ENCODE results near the gene CLCNKB. TPM values are rescaled to one million over a fixed set of nuclear protein-coding genes. Genes with fewer than 3 reads are reported as not detected.
"Not testable (repeated sequence)": the region's sequence is repeated elsewhere in the genome, so short reads cannot be mapped to it uniquely, and the experiment has no call there.

CLCNKB gene
- total RNA-seq, 4 donors from 2014 or later = 0.39 to 3.1 (median 0.44) TPM; not detected in 1

GRCh38 chr1:15998929-15999328, 44.7 kb upstream of the CLCNKB start:
- no peaks in the 10 kb centered on the region for H3K27me3 ChIP-seq
- no peaks in the 10 kb centered on the region for H3K36me3 ChIP-seq
- 89 to 92% methylated on average over 11 of the region's 11 CpGs for WGBS, 2 donors
- no peaks in the 10 kb centered on the region for H3K4me1 ChIP-seq
- DNase-seq (ENCODE audit: low spot score in 2 of 2) = no peak
- no peaks in the 10 kb centered on the region for H3K9me3 ChIP-seq
- H3K4me3 ChIP-seq = no peak overlapping the region
- TF ChIP-seq POLR2A (IDR thresholded peaks at IDR 0.05) (no peak), EP300 (IDR thresholded peaks at IDR 0.05) (no peak), CTCF (IDR thresholded peaks at IDR 0.05) (no peak)
- no peak overlapping the region for H3K27ac ChIP-seq

- not testable (repeated sequence) for H3K4me1 ChIP-seq; DNase-seq (ENCODE audit: low spot score in 2 of 2)
- 76 to 93% methylated on average over 10 of the region's 10 CpGs for WGBS, 2 donors
These were observed 42.3 kb upstream of the CLCNKB start for GRCh38 chr1:16001274-16001673.

GRCh38 chr1:16005597-16005996, 38.0 kb upstream of the CLCNKB start:
- DNase-seq (ENCODE audit: low spot score in 2 of 2) = no peak
- H3K4me1 ChIP-seq = peaks cover 0 to 4% (median 0%) of the 10 kb centered on the region in 4 donors

More at GRCh38 chr1:16001274-16001673, 42.3 kb upstream of the CLCNKB start:
- not testable (repeated sequence) for H3K4me3 ChIP-seq, H3K36me3 ChIP-seq, H3K27me3 ChIP-seq, H3K27ac ChIP-seq, H3K9me3 ChIP-seq

GRCh38 chr1:16006010-16006409, 37.6 kb upstream of the CLCNKB start:
- WGBS, 2 donors = 74 to 86% methylated on average over 11 of the region's 11 CpGs
- Histone ChIP-seq H3K4me3 (no peak overlapping the region), H3K36me3 (no peaks in the 10 kb centered on the region), H3K4me1 (peaks cover 0 to 4% (median 0%) of the 10 kb centered on the region in 4 donors), H3K9me3 (no peaks in the 10 kb centered on the region), H3K27ac (no peak overlapping the region), H3K27me3 (no peaks in the 10 kb centered on the region)
- no peak for DNase-seq (ENCODE audit: low spot score in 2 of 2)
- no peak for TF ChIP-seq EP300 (IDR thresholded peaks at IDR 0.05)
- TF ChIP-seq CTCF (IDR thresholded peaks at IDR 0.05) = no peak
- no peak for TF ChIP-seq POLR2A (IDR thresholded peaks at IDR 0.05)

More at GRCh38 chr1:16005597-16005996, 38.0 kb upstream of the CLCNKB start:
- TF ChIP-seq CTCF (IDR thresholded peaks at IDR 0.05) (no peak), POLR2A (IDR thresholded peaks at IDR 0.05) (no peak), EP300 (IDR thresholded peaks at IDR 0.05) (no peak)
- no peak overlapping the region for H3K4me3 ChIP-seq
- no peak overlapping the region for H3K27ac ChIP-seq
- H3K36me3 ChIP-seq = no peaks in the 10 kb centered on the region
- no peaks in the 10 kb centered on the region for H3K9me3 ChIP-seq
- WGBS, 2 donors = 78 to 82% methylated on average over 5 of the region's 5 CpGs
- H3K27me3 ChIP-seq = no peaks in the 10 kb centered on the region

- Histone ChIP-seq H3K36me3 (no peaks in the 10 kb centered on the region), H3K4me1 (peaks cover 0 to 4% (median 0%) of the 10 kb centered on the region in 4 donors), H3K27me3 (no peaks in the 10 kb centered on the region), H3K4me3 (no peak overlapping the region), H3K9me3 (no peaks in the 10 kb centered on the region), H3K27ac (no peak overlapping the region)
- no peak for DNase-seq (ENCODE audit: low spot score in 2 of 2)
- TF ChIP-seq POLR2A (IDR thresholded peaks at IDR 0.05) (no peak), CTCF (IDR thresholded peaks at IDR 0.05) (no peak), EP300 (IDR thresholded peaks at IDR 0.05) (no peak)
- WGBS, 2 donors = 57 to 69% methylated on average over 9 of the region's 9 CpGs
These were observed 36.8 kb upstream of the CLCNKB start for GRCh38 chr1:16006552-16007485.
